Measurements from ENCODE around the gene MELK. TPM values are rescaled to one million over a fixed set of nuclear protein-coding genes. Genes with fewer than 3 reads are reported as not detected.
"Not testable (repeated sequence)": the region's sequence is repeated elsewhere in the genome, so short reads cannot be mapped to it uniquely, and the experiment has no call there.

MELK gene
- total RNA-seq, 2 experiments from 2014 or later = 47.9 to 58.7 TPM

DNA sequence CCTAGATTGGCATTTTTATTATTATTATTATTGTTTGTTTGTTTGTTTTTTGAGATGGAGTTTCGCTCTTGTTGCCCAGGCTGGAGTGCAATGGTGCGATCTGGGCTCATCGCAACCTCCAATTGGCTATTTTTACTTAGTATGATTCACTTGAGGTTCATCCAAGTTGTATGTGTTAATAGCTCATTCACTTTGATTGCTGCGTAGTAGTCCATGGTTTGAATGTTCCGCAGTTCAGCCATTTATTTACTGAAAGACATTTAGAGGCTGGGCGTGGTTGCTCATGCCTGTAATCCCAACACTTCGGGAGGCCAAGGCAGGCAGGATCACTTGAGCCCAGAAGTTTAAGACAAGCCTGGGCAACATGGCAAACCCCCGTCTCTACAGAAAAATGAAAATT, 22.6 kb upstream of the MELK start:
- no peak overlapping the region for H2AFZ ChIP-seq (ENCODE audit: low read length)
- POLR2A ChIA-PET = no interaction called here
- CTCF ChIA-PET (ENCODE audit: unreplicated experiment) = no interaction called here

GRCh38 chr9:36550631-36551098, 22.0 kb upstream of the MELK start:
- DNase-seq (ENCODE audit: low spot score); H2AFZ ChIP-seq (ENCODE audit: low read length); H3K4me2 ChIP-seq (ENCODE audit: low read length); H4K20me1 ChIP-seq (ENCODE audit: insufficient read depth, low read length); H3K9me3 ChIP-seq (ENCODE audit: low read length); POLR2A ChIA-PET; H3K4me3 ChIP-seq (ENCODE audit: low read depth, low read length, poor library complexity, severe bottlenecking); H3K27ac ChIP-seq (ENCODE audit: low read depth, low read length, poor library complexity, severe bottlenecking); H3K9me2 ChIP-seq (ENCODE audit: insufficient read depth, low read length); H3K36me3 ChIP-seq (ENCODE audit: insufficient read depth, low read length); intact Hi-C loops (cut with micrococcal nuclease; ENCODE audit: unreplicated experiment); H3K79me2 ChIP-seq (ENCODE audit: insufficient read depth, low read depth, low read length); BruUV-seq (replicated peaks); CTCF ChIA-PET (ENCODE audit: unreplicated experiment); H3K4me1 ChIP-seq (ENCODE audit: insufficient read depth, low read length, poor library complexity, severe bottlenecking): not testable (repeated sequence)

More for the DNA sequence above, 22.6 kb upstream of the MELK start:
- Histone ChIP-seq H3K9me3 (ENCODE audit: low read length) (no peaks in the 10 kb centered on the region), H3K27ac (ENCODE audit: low read depth, low read length, poor library complexity, severe bottlenecking) (no peak overlapping the region), H3K4me2 (ENCODE audit: low read length) (no peak overlapping the region), H4K20me1 (ENCODE audit: insufficient read depth, low read length) (no peaks in the 10 kb centered on the region), H3K79me2 (ENCODE audit: insufficient read depth, low read depth, low read length) (no peaks in the 10 kb centered on the region), H3K4me1 (ENCODE audit: insufficient read depth, low read length, poor library complexity, severe bottlenecking) (no peaks in the 10 kb centered on the region), H3K4me3 (ENCODE audit: low read depth, low read length, poor library complexity, severe bottlenecking) (no peak overlapping the region), H3K9me2 (ENCODE audit: insufficient read depth, low read length) (no peaks in the 10 kb centered on the region), H3K36me3 (ENCODE audit: insufficient read depth, low read length) (no peaks in the 10 kb centered on the region)
- no peak for DNase-seq (ENCODE audit: low spot score)
- intact Hi-C loops (cut with micrococcal nuclease; ENCODE audit: unreplicated experiment) = no loop called here
- TF ChIP-seq EZH2phosphoT487 (IDR thresholded peaks at IDR 0.05; ENCODE audit: borderline replicate concordance, low read depth, low read length) = no peak
- TF ChIP-seq, protein P1, sequence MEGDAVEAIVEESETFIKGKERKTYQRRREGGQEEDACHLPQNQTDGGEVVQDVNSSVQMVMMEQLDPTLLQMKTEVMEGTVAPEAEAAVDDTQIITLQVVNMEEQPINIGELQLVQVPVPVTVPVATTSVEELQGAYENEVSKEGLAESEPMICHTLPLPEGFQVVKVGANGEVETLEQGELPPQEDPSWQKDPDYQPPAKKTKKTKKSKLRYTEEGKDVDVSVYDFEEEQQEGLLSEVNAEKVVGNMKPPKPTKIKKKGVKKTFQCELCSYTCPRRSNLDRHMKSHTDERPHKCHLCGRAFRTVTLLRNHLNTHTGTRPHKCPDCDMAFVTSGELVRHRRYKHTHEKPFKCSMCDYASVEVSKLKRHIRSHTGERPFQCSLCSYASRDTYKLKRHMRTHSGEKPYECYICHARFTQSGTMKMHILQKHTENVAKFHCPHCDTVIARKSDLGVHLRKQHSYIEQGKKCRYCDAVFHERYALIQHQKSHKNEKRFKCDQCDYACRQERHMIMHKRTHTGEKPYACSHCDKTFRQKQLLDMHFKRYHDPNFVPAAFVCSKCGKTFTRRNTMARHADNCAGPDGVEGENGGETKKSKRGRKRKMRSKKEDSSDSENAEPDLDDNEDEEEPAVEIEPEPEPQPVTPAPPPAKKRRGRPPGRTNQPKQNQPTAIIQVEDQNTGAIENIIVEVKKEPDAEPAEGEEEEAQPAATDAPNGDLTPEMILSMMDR (conservative IDR thresholded peaks at IDR 0.05; ENCODE audit: low read length) = no peak
- no TSS peak for BruUV-seq (replicated peaks)

GRCh38 chr9:36551129-36551528, 21.6 kb upstream of the MELK start:
- TF ChIP-seq, protein P1 (conservative IDR thresholded peaks at IDR 0.05; ENCODE audit: low read length) = no peak
- no peak for TF ChIP-seq EZH2phosphoT487 (IDR thresholded peaks at IDR 0.05; ENCODE audit: borderline replicate concordance, low read depth, low read length)
- Histone ChIP-seq H3K4me2 (ENCODE audit: low read length) (no peak overlapping the region), H3K79me2 (ENCODE audit: insufficient read depth, low read depth, low read length) (no peaks in the 10 kb centered on the region), H3K9me2 (ENCODE audit: insufficient read depth, low read length) (no peaks in the 10 kb centered on the region), H3K4me3 (ENCODE audit: low read depth, low read length, poor library complexity, severe bottlenecking) (no peak overlapping the region), H3K4me1 (ENCODE audit: insufficient read depth, low read length, poor library complexity, severe bottlenecking) (no peaks in the 10 kb centered on the region), H4K20me1 (ENCODE audit: insufficient read depth, low read length) (no peaks in the 10 kb centered on the region), H3K27ac (ENCODE audit: low read depth, low read length, poor library complexity, severe bottlenecking) (no peak overlapping the region), H2AFZ (ENCODE audit: low read length) (no peak overlapping the region), H3K9me3 (ENCODE audit: low read length) (no peaks in the 10 kb centered on the region), H3K36me3 (ENCODE audit: insufficient read depth, low read length) (no peaks in the 10 kb centered on the region)
- BruUV-seq (replicated peaks) = no TSS peak
- intact Hi-C loops (cut with micrococcal nuclease; ENCODE audit: unreplicated experiment) = no loop called here
- ChIA-PET CTCF (ENCODE audit: unreplicated experiment) (no interaction called here), POLR2A (interaction anchor here (0.6 kb wide), 1 partner anchor 69 kb away, joined by 3 read pairs; no protein-coding TSS in a partner anchor)
- no peak for DNase-seq (ENCODE audit: low spot score)

Measured in OCI-LY7 (cell line).